Eye (tissue), 1 donor: ENCODE data around the gene PRAMEF11.
"Not testable (repeated sequence)": the region's sequence is repeated elsewhere in the genome, so short reads cannot be mapped to it uniquely, and the experiment has no call there.

Source experiments
- DNase-seq: peaks from one replicate; pipeline ENCODE4 v3.0.0-alpha.2; 2015

The PRAMEF11 gene

GRCh38 chr1:12831310-12831709 is at the start of gene PRAMEF11:
Gene PRAMEF11 (minus strand): TSS chr1:12831410. CDS start chr1:12828789, 2,621 bp downstream.
- not testable (repeated sequence) for DNase-seq

- DNase-seq, result not testable (repeated sequence)
Measured at GRCh38 chr1:12878453-12878852, 47.2 kb upstream of the PRAMEF11 start.

DNA sequence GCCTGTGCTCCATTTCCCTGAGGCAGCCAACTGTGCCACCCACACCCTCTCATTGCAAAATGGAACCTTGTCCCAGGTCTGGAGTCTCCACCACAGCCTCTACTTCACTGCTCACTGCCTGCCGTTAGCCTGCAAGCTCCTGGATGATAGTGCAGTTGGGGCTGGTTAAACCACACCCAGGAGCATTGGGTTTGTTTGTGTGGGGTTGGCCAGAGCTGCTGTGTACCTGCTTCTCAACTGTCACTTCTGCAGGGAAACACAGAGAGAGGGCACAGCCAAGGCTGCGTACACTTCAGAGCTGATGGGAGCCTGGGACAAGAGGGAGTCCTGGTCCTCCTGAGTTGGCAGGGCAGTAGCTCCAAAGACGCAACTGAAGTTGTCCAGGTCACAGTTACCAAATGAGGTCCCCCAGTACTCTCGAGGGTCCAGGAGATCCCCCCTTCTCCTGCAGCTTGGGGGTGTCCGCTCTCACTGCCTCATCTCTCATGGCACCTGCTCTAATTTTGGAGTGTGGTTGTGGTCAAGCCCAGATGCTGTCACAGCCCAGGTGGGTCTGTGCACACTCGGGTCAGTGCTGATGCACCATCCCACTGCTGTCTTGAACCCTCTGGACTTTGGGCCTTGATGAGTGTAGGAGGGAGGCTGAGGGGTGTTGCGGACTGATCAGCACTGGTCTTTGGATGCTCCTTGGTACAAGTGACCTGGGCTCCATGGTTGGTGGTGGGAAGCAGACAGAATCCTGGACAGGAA is 32.1 kb upstream of the PRAMEF11 start:
- not testable (repeated sequence) for DNase-seq

- not testable (repeated sequence) for DNase-seq
Measured at GRCh38 chr1:12856786-12857185, 25.6 kb upstream of the PRAMEF11 start, which contains the start of gene PRAMEF2. Gene PRAMEF2 (plus strand): TSS chr1:12857086. CDS start chr1:12859010, 1,924 bp downstream.

DNA sequence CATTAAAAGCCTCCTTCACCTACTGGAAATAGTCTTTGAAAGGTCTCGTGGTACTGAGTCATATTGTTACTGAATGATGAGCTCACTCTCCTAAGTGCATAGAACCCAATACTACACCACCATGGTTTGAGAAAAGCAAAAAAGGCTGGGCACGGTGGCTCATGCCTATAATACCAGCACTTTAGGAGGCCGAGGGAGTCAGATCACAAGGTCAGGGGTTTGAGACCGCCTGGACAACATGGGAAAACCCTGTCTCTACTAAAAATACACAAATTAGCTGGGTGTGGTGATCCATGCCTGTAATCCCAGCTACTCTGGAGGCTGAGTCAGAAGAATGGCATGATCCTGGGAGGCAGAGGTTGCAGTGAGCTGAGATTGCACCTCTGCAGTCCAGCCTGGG is 20.6 kb upstream of the PRAMEF11 start:
- no peak for DNase-seq

DNA sequence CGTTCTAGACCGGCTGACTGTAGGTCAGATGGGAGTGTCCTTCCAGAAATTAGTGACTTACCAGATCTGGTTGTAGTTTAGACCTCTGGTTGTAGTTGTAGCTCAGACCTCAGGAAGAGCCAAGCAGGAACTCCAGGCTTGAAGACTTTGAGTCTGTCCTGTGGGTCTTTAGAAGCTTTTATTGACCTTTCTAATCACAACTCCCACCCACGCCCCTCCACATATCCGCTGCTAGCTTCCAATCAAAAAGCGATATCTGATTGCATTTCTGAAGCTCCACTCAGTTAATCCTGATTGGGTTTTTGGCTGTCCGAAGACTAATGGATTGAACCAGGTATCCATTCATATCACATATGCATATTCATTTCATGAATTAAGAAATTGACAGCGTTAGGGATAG is 17.4 kb upstream of the PRAMEF11 start, which contains the start of gene HNRNPCL1:
HNRNPCL1 (minus strand) TSS at position 101 of the 400 bp plus-strand sequence. CDS start 431 bp downstream, outside the sequence.
- not testable (repeated sequence) for DNase-seq

DNA sequence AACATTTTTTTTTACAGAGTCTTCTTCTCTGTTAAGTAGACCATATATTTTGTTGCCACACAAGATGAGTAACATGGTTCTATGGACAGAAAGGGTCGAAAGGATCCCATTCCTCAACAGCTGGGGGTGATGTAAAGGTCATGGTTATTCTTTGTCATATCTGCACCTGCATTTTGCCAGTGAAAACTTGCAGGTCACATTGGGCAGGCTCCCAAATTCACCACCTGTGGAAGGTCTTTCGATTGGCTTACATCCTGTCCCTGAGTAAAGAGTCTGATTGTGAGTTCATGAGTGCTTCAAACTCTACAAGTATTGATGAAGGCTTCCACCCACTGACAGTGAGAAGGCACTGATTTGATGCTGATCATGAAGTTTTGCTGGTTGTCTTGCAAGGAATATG is 2.0 kb upstream of the PRAMEF11 start:
- not testable (repeated sequence) for DNase-seq

DNA sequence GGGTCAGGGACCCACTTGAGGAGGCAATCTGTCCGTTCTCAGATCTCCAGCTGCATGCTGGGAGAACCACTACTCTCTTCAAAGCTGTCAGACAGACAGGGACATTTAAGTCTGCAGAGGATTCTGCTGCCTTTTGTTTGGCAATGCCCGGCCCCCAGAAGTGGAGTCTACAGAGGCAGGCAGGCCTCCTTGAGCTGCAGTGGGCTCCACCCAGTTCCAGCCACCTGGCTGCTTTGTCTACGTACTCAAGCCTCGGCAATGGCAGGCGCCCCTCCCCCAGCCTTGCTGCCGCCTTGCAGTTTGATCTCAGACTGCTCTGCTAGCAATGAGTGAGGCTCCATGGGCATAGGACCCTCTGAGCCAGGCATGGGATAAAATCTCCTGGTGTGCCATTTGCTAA is 12.1 kb downstream of the PRAMEF11 start:
- DNase-seq, result not testable (repeated sequence)

DNA sequence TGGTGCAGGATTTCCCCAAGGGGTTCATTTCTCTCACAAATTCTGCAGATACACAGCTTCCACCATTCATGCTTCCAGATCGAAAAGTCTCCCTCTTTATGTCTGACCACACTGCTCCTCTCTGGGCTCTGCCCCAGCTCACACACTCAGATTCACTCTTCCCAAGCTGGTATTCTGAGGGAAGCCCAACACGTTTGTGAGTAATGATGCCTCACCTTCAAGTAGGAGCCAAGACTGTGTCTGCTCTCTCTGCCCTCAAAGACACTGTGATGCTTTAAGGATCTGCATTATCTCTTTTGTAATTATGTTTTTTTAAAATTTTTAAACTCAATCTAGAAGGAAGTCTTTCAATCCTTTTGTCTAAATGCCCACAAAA is 19.8 kb downstream of the PRAMEF11 start:
- no peak for DNase-seq

DNA sequence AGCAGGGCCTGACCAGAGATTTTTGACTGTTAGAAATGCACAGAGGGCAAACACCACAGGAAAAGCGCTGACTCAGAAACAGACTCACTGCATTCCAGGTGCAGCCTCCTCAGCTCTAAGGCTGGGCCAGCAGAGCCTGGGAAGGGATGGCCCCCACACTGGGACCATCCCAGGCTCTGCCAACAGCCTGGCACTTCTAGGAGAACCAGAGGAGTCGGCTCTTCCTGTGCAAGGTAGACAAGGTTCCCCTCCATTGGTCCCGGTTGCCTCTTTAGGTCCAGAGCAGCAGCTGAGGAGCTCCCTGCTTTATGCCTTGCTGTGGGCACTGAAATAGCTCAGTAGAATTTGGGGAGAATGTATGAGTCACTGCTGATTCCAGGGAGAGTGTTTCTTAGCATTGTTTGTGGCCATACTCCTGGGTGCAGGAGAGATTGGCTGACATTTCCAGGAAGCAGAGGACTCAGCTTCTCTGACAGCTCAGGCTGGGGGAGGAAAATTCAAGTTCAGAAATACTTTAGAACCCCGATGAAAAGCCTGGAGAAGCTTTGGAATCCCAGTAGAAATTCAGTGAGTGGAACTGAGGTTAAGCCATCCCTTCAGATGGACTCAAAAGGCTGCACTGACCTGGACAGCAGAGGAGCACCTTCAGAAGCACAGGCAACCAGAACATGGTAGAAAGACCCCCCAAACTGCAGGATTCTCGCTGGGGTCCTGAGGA is 20.4 kb downstream of the PRAMEF11 start:
- no peak for DNase-seq

DNA sequence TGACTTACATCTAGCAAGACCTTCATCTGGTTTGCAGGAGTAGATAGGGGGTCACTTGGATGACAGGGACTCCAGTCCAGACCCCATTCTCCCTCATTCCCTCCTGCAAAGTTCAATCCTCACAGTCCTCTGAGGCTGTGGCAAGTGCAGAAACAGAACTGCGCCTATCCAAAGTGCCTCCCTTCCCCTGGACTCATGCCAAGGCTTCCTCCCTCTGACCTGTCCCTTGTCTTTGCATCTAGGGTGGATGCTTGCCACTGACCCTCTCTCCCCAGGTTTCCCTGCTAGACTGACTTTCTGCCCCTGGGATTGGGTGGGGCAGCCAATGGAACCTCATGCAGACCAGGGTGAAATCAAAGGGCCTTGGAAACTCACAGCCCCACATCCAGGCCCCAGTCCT is 21.3 kb downstream of the PRAMEF11 start:
- no peak for DNase-seq

- no peak for DNase-seq
Measured at GRCh38 chr1:12799730-12800129, 31.5 kb downstream of the PRAMEF11 start.

- DNase-seq, result no peak
Measured at GRCh38 chr1:12798911-12799310, 32.3 kb downstream of the PRAMEF11 start.

DNA sequence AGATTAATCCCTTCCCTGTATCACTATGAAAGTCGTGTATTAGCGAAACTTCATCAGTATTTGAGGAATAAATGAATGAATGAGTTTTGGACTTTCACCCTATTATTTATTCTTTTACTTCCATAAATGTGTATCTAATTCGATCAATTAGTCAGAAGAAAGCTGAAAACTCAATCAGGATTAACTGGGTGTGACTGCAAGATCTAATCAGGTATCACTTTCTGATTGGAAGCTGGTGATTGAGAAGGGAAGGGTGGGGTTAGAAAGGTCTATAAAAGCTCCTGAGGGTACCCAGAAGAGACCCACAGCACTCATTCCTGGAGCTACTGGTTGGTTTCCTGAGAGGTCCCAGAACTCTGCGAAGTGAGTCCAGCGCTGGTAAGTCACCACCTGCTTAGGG is 40.1 kb downstream of the PRAMEF11 start, which contains the start of gene PRAMEF1:
PRAMEF1 (plus strand) TSS at position 301 of the 400 bp plus-strand sequence. CDS start 1,831 bp downstream, outside the sequence.
- DNase-seq, result not testable (repeated sequence)

DNA sequence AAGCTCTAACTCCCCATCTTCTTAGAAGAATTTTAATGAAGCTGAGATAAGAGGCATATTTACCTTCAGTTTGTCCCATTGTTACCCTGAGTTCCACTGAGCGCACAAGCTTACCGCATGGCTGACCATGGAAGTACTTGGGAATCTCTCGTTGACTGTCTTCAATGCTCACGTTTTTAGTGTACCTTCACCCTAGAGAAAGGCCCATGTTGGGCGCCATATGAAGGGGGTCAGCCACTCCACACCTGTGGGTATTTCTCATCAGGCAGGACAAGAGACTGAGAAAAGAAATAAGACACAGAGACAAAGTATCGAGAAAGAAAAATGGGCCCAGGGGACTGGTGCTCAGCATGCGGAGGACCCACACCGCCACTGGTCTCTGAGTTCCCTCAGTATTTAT is 46.5 kb downstream of the PRAMEF11 start:
- not testable (repeated sequence) for DNase-seq

DNA sequence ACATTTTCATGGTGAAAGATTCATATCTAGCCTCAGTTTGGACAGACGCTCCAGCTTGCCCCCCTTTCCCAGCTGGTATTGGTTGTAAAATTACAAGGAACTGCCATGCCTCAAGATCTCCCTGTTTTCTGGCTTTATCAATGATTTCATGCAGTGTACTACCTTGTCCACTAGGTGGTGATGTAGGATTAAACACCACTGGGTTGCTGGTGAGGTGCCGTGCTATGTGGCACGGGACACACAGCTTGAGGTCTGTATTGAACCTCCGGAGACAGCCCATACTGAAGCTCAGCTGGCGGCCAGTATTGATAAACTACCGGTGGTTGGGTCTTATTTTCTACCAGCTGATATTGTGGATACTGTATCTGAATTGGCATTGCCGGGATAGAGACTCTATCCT is 47.4 kb downstream of the PRAMEF11 start:
- not testable (repeated sequence) for DNase-seq

DNA sequence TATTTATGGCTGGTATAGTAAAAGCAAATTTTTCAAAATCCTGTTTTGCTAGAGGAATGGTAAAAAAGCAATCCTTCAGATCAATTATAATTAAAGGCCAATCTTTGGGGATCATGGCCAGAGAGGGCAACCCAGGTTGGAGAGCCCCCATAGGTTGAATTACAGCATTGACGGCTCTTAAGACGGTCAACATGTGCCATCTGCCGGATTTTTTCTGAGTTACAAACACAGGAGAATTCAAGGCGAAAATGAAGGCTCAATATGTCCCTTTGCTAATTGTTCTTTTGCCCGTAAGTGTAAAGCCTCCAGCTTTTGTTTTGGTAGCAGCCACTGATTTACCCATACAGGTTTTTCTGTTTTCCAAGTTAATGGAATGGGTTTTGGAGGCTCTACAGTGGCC is 49.7 kb downstream of the PRAMEF11 start:
- DNase-seq, result not testable (repeated sequence)

DNA sequence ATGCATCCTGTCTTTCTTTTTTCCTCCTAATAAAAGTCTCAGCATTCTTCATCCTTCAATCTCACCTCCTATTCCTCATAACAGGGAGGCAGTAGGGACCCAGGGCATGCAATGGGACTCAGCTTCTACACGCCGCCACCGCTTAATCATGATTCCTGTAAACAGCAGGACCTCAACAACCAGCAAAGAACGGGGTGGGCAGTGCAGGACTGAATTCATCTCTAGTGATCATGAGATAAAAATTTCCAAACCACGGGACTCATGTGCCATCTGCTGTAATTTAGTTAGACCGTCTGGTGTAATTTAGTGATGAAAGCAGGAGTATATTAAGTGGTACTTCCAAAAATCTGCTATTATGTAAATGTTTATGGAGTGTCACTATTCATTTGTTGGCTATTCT is 52.3 kb downstream of the PRAMEF11 start:
- DNase-seq, result no peak

GRCh38 chr1:12778061-12778460 is 53.1 kb downstream of the PRAMEF11 start:
- no peak for DNase-seq

- DNase-seq, result no peak
Measured at GRCh38 chr1:12776801-12777557, 54.2 kb downstream of the PRAMEF11 start.

- no peak for DNase-seq
Measured at GRCh38 chr1:12775443-12775842, 55.8 kb downstream of the PRAMEF11 start.

DNA sequence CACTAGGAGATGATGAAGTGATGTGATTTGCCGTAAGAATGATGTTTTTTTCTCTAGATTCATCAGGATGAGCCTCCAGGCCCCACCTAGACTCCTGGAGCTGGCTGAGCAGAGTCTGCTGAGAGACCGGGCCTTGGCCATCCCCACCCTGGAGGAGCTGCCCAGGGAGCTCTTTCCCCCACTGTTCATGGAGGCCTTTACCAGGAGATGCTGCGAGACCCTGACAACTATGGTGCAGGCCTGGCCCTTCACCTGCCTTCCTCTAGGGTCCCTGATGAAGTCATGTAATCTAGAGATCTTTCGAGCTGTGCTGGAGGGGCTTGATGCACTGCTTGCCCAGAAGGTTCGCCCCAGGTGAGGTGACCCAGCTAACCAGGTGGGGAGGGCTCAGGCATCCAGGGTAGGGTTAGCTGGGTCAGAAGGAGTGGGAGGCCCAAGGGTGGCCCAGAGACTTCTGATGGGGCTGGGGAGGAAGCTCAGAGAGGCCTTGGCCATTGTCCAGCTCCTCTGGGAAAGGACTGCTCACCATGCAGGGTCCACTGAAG is 56.3 kb downstream of the PRAMEF11 start:
- no peak for DNase-seq
